Cardiac muscle cell (in vitro differentiated cells and primary cell): ENCODE results near the gene DMRT2. TPM values are rescaled to one million over a fixed set of nuclear protein-coding genes. Genes with fewer than 3 reads are reported as not detected.

ENCODE experiments used
- DNase-seq, 2 donors: peaks; one replicate each; pipeline versions ENCODE4 v3.0.0 to v3.0.0-alpha.2; 2010 to 2017; ENCODE audit warnings: low read depth in 1 of 2, low spot score in 1 of 2
- H3K27ac ChIP-seq: fragments of 200-600 bp; sonication (generic); 2 replicates; pipeline ENCODE4 v1.5.1; 2016
- H3K27me3 ChIP-seq: fragments of 200-600 bp; sonication (generic); 2 replicates; pipeline ENCODE4 v1.6.0; 2016; ENCODE audit warnings: control low read depth
- H3K36me3 ChIP-seq: fragments of 200-600 bp; sonication (generic); 2 replicates; pipeline ENCODE4 v1.5.1; 2016; ENCODE audit warnings: control low read depth
- H3K4me1 ChIP-seq: fragments of 200-600 bp; sonication (generic); 2 replicates; pipeline ENCODE4 v1.8.1; 2017; ENCODE audit warnings: low read depth, mild to moderate bottlenecking, mixed run types
- H3K4me3 ChIP-seq: fragments of 200-600 bp; sonication (generic); 2 replicates; pipeline ENCODE4 v1.5.1; 2016; ENCODE audit warnings: mild to moderate bottlenecking
- H3K9me3 ChIP-seq: fragments of 200-600 bp; sonication (generic); 2 replicates; pipeline ENCODE4 v1.5.1; 2017; ENCODE audit warnings: low read depth, mild to moderate bottlenecking, control low read depth
- polyA plus RNA-seq: library from polyadenylated mRNA; unstranded; fragments of >200 nt; fragmentation: Nextera tagmentation; extraction: Ambion mirVana; gene quantifications from 2 replicates; pipeline ENCODE4 v1.2.1, GENCODE V29; 2016
- total RNA-seq: library from RNA; depleted of rRNA; stranded (reverse); fragments of >200 nt; gene quantifications from 2 replicates; pipeline ENCODE4 v1.2.3, GENCODE V29; 2016
- TF ChIP-seq, protein P1 (sequence below): IDR thresholded peaks from 2 replicates; pipeline ENCODE4 v1.5.1; 2012; ENCODE audit warnings: low read depth, mild to moderate bottlenecking, low read length

The DMRT2 gene
- total and polyA plus RNA-seq, 2 experiments from 2014 or later: not detected

- Histone ChIP-seq H3K27me3 (peaks cover 3% of the 10 kb centered on the region), H3K4me1 (no peaks in the 10 kb centered on the region), H3K36me3 (no peaks in the 10 kb centered on the region), H3K9me3 (no peaks in the 10 kb centered on the region), H3K4me3 (no peak overlapping the region), H3K27ac (no peak overlapping the region)
- TF ChIP-seq, protein P1, sequence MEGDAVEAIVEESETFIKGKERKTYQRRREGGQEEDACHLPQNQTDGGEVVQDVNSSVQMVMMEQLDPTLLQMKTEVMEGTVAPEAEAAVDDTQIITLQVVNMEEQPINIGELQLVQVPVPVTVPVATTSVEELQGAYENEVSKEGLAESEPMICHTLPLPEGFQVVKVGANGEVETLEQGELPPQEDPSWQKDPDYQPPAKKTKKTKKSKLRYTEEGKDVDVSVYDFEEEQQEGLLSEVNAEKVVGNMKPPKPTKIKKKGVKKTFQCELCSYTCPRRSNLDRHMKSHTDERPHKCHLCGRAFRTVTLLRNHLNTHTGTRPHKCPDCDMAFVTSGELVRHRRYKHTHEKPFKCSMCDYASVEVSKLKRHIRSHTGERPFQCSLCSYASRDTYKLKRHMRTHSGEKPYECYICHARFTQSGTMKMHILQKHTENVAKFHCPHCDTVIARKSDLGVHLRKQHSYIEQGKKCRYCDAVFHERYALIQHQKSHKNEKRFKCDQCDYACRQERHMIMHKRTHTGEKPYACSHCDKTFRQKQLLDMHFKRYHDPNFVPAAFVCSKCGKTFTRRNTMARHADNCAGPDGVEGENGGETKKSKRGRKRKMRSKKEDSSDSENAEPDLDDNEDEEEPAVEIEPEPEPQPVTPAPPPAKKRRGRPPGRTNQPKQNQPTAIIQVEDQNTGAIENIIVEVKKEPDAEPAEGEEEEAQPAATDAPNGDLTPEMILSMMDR: peak; percentile 73
- peak; percentile 59 to 63 for DNase-seq
Observed at GRCh38 chr9:1100945-1101344, 50.8 kb downstream of the DMRT2 start.

- TF ChIP-seq, protein P1: no peak
- Histone ChIP-seq H3K27ac (no peak overlapping the region), H3K4me3 (no peak overlapping the region), H3K36me3 (no peaks in the 10 kb centered on the region), H3K9me3 (no peaks in the 10 kb centered on the region), H3K27me3 (peaks cover 3% of the 10 kb centered on the region), H3K4me1 (no peaks in the 10 kb centered on the region)
- no peak for DNase-seq
Observed at GRCh38 chr9:1101846-1102641, 51.9 kb downstream of the DMRT2 start.

DNA sequence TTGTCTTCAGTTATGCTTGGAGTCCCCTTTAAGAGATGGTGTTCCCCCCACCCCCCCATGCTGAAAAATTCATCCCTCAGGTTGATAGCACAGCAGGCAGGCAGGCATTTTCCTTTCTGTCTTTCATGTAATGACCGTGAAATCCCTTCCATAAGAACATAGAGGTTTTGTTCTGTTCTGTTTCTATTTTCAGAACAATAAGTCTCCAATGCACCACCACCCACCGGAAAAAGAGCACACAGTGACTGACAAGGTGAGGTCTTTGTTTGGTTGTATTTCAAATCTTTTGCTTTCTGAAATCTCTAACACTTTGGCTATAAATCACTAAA lies 52.4 kb downstream of the DMRT2 start:
- Histone ChIP-seq H3K36me3 (no peaks in the 10 kb centered on the region), H3K4me1 (no peaks in the 10 kb centered on the region), H3K27me3 (peaks cover 3% of the 10 kb centered on the region), H3K9me3 (no peaks in the 10 kb centered on the region), H3K4me3 (no peak overlapping the region), H3K27ac (no peak overlapping the region)
- TF ChIP-seq, protein P1: no peak
- no peak for DNase-seq

Other genes with a start within 250 kb of the DMRT2 start
- not detected in 2 replicates for gene DMRT1, start 208.7 kb upstream of the DMRT2 start, total RNA-seq
- gene DMRT1, start 208.7 kb upstream of the DMRT2 start, polyA plus RNA-seq: not detected in 2 replicates
- gene DMRT3, start 73.7 kb upstream of the DMRT2 start, total RNA-seq: 0.35 TPM in 1 of 2 replicates, not detected in the other
- gene DMRT3, start 73.7 kb upstream of the DMRT2 start, polyA plus RNA-seq: not detected in 2 replicates